HFFc6 (cell line): ENCODE results near the gene INF2. TPM values are rescaled to one million over a fixed set of nuclear protein-coding genes. Genes with fewer than 3 reads are reported as not detected.
"Not testable (repeated sequence)": the region's sequence is repeated elsewhere in the genome, so short reads cannot be mapped to it uniquely, and the experiment has no call there.

Experiments used
- DNase-seq: peaks from one replicate; pipeline ENCODE4 v3.0.0-alpha.2; 2018
- H3K27ac Mint-ChIP-seq: 2 replicates; pipeline ENCODE4 v1.8.0; 2020; ENCODE audit warnings: mild to moderate bottlenecking, mixed read lengths
- H3K27me3 Mint-ChIP-seq: 2 replicates; pipeline ENCODE4 v1.8.0; 2021; ENCODE audit warnings: mild to moderate bottlenecking, moderate library complexity, mixed read lengths; ENCODE audit not compliant: insufficient read depth
- H3K36me3 Mint-ChIP-seq: 2 replicates; pipeline ENCODE4 v1.8.0; 2021; ENCODE audit warnings: low read depth, mixed read lengths
- H3K4me1 Mint-ChIP-seq: 2 replicates; pipeline ENCODE4 v1.8.0; 2020; ENCODE audit warnings: low read depth, mixed read lengths
- H3K4me3 Mint-ChIP-seq: 2 replicates; pipeline ENCODE4 v1.8.0; 2020; ENCODE audit warnings: mild to moderate bottlenecking, moderate library complexity, mixed read lengths
- H3K9me3 Mint-ChIP-seq: 2 replicates; pipeline ENCODE4 v1.8.0; 2020; ENCODE audit warnings: mild to moderate bottlenecking, mixed read lengths
- total RNA-seq, 6 experiments: library from RNA; stranded (reverse); fragmentation: NEBNext Ultra II Directional; extraction: Animal tissue kit (Norgen Biotek cat#: 25700); gene quantifications; 2 replicates in 1 of 6; 3 replicates in 5 of 6; pipeline ENCODE4 v1.2.3, GENCODE V29; 2021
- TF ChIP-seq, protein P1 (sequence below): fragments of 200-600 bp; sonication (generic); IDR thresholded peaks from 2 replicates; pipeline ENCODE4 v1.5.0; 2021; ENCODE audit warnings: antibody characterized with exemption, mild to moderate bottlenecking

INF2 gene
- total RNA-seq, 6 experiments from 2014 or later: 111 to 121 (median 116) TPM

- Mint-ChIP-seq H3K36me3 (no peaks in the 10 kb centered on the region; the same call in 1 of the 2 replicates), H3K4me3 (no peak overlapping the region), H3K27ac (no peak overlapping the region), H3K27me3 (peaks cover 12% of the 10 kb centered on the region), H3K9me3 (no peaks in the 10 kb centered on the region), H3K4me1 (peaks cover 5% of the 10 kb centered on the region)
- no peak for DNase-seq
- TF ChIP-seq, protein P1, sequence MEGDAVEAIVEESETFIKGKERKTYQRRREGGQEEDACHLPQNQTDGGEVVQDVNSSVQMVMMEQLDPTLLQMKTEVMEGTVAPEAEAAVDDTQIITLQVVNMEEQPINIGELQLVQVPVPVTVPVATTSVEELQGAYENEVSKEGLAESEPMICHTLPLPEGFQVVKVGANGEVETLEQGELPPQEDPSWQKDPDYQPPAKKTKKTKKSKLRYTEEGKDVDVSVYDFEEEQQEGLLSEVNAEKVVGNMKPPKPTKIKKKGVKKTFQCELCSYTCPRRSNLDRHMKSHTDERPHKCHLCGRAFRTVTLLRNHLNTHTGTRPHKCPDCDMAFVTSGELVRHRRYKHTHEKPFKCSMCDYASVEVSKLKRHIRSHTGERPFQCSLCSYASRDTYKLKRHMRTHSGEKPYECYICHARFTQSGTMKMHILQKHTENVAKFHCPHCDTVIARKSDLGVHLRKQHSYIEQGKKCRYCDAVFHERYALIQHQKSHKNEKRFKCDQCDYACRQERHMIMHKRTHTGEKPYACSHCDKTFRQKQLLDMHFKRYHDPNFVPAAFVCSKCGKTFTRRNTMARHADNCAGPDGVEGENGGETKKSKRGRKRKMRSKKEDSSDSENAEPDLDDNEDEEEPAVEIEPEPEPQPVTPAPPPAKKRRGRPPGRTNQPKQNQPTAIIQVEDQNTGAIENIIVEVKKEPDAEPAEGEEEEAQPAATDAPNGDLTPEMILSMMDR: no peak
These were observed 19.7 kb upstream of the INF2 start for GRCh38 chr14:104669697-104670096.

DNA sequence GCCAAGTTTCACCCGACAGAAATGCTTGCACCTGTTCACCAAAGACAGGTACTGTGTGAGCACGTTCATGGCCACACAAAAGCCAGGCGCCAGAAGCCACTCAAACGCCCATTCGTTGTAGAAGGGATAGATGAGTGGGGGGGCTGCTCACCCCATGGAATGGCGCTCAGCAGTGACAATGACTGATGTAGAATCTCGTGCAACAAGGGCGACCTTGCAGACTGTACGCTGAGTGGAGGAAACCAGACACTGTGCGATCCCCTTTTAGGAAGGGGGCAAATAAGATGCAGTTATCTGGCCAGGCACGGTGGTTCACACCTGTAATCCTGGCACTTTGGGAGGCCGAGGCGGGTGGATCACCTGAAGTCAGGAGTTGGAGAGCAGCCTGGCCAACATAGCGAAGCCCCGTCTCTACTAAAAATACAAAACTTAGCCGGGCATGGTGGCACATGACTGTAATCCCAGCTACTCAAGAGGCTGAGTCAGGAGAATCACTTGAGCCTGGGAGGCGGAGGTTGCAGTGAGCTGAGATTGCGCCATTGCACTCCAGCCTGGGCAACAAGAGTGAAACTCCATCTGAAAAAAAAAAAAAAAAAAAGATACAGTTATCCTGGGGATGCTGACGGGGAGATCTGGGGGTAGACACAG, 18.0 kb upstream of the INF2 start:
- not testable (repeated sequence) for H3K9me3 Mint-ChIP-seq, H3K36me3 Mint-ChIP-seq, H3K27me3 Mint-ChIP-seq, H3K4me1 Mint-ChIP-seq, H3K4me3 Mint-ChIP-seq, H3K27ac Mint-ChIP-seq, DNase-seq

DNA sequence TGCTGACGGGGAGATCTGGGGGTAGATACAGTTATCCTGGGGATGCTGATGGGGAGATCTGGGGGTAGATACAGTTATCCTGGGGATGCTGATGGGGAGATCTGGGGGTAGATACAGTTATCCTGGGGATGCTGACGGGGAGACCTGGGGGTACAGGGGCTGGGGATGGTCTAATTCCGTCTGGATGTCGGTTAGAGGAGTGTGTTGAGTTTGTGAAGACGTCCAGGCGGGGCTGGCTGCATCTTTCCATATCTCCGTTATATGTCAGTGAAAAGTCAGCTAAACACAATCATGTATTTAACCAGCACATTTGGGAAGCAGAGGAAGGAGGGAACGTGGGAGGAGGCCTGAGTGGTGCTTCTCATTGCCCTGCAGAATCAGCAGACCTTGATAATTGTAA, 17.3 kb upstream of the INF2 start:
- DNase-seq, H3K4me3 Mint-ChIP-seq, H3K9me3 Mint-ChIP-seq, H3K27me3 Mint-ChIP-seq, H3K36me3 Mint-ChIP-seq, H3K27ac Mint-ChIP-seq, H3K4me1 Mint-ChIP-seq: not testable (repeated sequence)

DNA sequence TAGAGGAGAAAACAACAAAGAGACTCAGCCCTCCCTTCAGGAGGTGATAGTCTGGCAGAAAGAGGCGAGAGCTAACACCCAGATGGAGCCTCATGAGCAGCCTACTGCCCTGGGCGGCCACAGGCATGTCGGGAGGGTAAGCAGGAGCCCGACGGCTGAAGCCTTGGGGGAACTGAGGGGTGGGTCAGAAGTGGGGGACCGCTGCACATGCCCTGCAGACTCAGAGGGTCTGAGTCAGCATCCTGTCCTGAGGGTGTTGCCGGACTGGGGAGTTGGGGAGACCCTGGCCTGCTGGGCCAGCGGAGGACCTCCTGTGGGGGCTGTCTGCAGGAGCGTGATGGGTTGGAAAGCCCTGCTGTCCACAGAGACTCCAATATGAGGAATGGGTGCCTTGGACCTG, 15.9 kb upstream of the INF2 start:
- H3K36me3 Mint-ChIP-seq: no peaks in the 10 kb centered on the region
- no peaks in the 10 kb centered on the region for H3K9me3 Mint-ChIP-seq
- DNase-seq: no peak
- H3K4me3 Mint-ChIP-seq: no peak overlapping the region
- no peak overlapping the region for H3K27ac Mint-ChIP-seq
- peaks cover 10% of the 10 kb centered on the region for H3K27me3 Mint-ChIP-seq
- TF ChIP-seq, protein P1: no peak
- H3K4me1 Mint-ChIP-seq: peaks cover 8% of the 10 kb centered on the region

GRCh38 chr14:104675447-104675846, 14.0 kb upstream of the INF2 start:
- Mint-ChIP-seq H3K27me3 (peaks cover 3% of the 10 kb centered on the region; the same call in 1 of the 2 replicates), H3K4me1 (peaks cover 18% of the 10 kb centered on the region), H3K27ac (no peak overlapping the region), H3K4me3 (no peak overlapping the region), H3K9me3 (no peaks in the 10 kb centered on the region), H3K36me3 (no peaks in the 10 kb centered on the region)
- TF ChIP-seq, protein P1: no peak
- DNase-seq: no peak

- Mint-ChIP-seq H3K4me3 (no peak overlapping the region), H3K27me3 (peaks cover 3% of the 10 kb centered on the region), H3K4me1 (peaks cover 26% of the 10 kb centered on the region), H3K36me3 (no peaks in the 10 kb centered on the region), H3K9me3 (no peaks in the 10 kb centered on the region), H3K27ac (no peak overlapping the region)
- DNase-seq: no peak
- TF ChIP-seq, protein P1: no peak
These were observed 13.2 kb upstream of the INF2 start for GRCh38 chr14:104676130-104676693.
